Endothelial cell of umbilical vein (primary cell): ENCODE results near the gene POP5. TPM values are rescaled to one million over a fixed set of nuclear protein-coding genes. Genes with fewer than 3 reads are reported as not detected.

ENCODE experiments used
- BruUV-seq: library from RNA; stranded (reverse); fragments of 400-500 nt; replicated peaks from 2 replicates; lab custom pipeline; 2021; lab: Mats Ljungman, UMichigan
- CTCF ChIA-PET: fragments of 300-600, 350-600 bp; sonication (Branson Sonifier 250); formaldehyde crosslinking; loops from one replicate; lab custom pipeline; 2021; ENCODE audit warnings: antibody characterized with exemption, inconsistent platforms; lab: Charles Lee
- POLR2A ChIA-PET: fragments of 300-600, 350-600 bp; sonication (Branson Sonifier 250); formaldehyde crosslinking; loops from one replicate; lab custom pipeline; 2021; ENCODE audit warnings: antibody characterized with exemption, inconsistent platforms; lab: Charles Lee
- DNase-seq: peaks from one replicate; pipeline ENCODE4 v3.0.0-alpha.2; 2011; ENCODE audit warnings: low read depth, low spot score
- FAIRE-seq: peaks from 2 replicates; lab custom pipeline; 2011; peaks lifted over from hg19 to GRCh38; lab: Jason Lieb, UNC
- H2AFZ ChIP-seq: 2 replicates; pipeline ENCODE4 v1.6.0; 2012; ENCODE audit warnings: low read depth, low read length, control low read depth, inconsistent platforms
- H3K27ac ChIP-seq: 2 replicates; pipeline ENCODE4 v1.5.1; 2011; ENCODE audit warnings: low read depth, mild to moderate bottlenecking, control low read depth, low read length, moderate library complexity; ENCODE audit not compliant: insufficient read depth
- H3K27me3 ChIP-seq, 2 experiments: 2 replicates each; pipeline versions ENCODE4 v1.6.0 to v1.6.1; 2011; ENCODE audit warnings: low read length in 2 of 2, mixed read lengths in 1 of 2; ENCODE audit not compliant: control insufficient read depth in 2 of 2, insufficient read depth in 2 of 2
- H3K36me3 ChIP-seq, 2 experiments: 2 replicates in 1 of 2; 3 replicates in 1 of 2; pipeline ENCODE4 v1.5.1; 2011; ENCODE audit warnings: low read length in 2 of 2, mild to moderate bottlenecking in 1 of 2, moderate library complexity in 1 of 2; ENCODE audit not compliant: control insufficient read depth in 2 of 2, insufficient read depth in 2 of 2; ENCODE audit errors: extremely low read depth in 1 of 2
- H3K4me1 ChIP-seq: 3 replicates; pipeline ENCODE4 v1.5.1; 2011; ENCODE audit warnings: mild to moderate bottlenecking, low read length; ENCODE audit not compliant: control insufficient read depth, insufficient read depth; ENCODE audit errors: extremely low read depth
- H3K4me2 ChIP-seq: 2 replicates; pipeline ENCODE4 v1.6.1; 2011; ENCODE audit warnings: low read length, control low read depth, mixed read lengths; ENCODE audit not compliant: insufficient read depth
- H3K4me3 ChIP-seq, 3 experiments: fragments of 200-600 bp in 1 of 3; sonication (generic), shearing (Covaris generic) in 1 of 3; replicated peaks in 1 of 3; 2 replicates each; pipeline ENCODE4 v1.5.1; 2011 to 2016; ENCODE audit warnings: control low read depth in 3 of 3, low read length in 3 of 3, mild to moderate bottlenecking in 2 of 3, inconsistent platforms in 1 of 3, low read depth in 1 of 3, moderate library complexity in 1 of 3; ENCODE audit not compliant: insufficient read depth in 1 of 3
- H3K79me2 ChIP-seq: 2 replicates; pipeline ENCODE4 v1.6.0; 2012; ENCODE audit warnings: low read length, inconsistent platforms; ENCODE audit not compliant: control insufficient read depth, insufficient read depth
- H3K9ac ChIP-seq: replicated peaks from 2 replicates; pipeline ENCODE3; 2011; ENCODE audit warnings: low read length, control low read depth; ENCODE audit not compliant: insufficient read depth; ENCODE audit errors: extremely low read depth
- H3K9me1 ChIP-seq: replicated peaks from 3 replicates; pipeline ENCODE4 v1.6.0; 2011; ENCODE audit warnings: mild to moderate bottlenecking, low read length; ENCODE audit not compliant: control insufficient read depth, insufficient read depth; ENCODE audit errors: extremely low read depth
- H3K9me3 ChIP-seq: replicated peaks from 2 replicates; pipeline ENCODE4 v1.5.1; 2012; ENCODE audit warnings: low read length, inconsistent platforms; ENCODE audit not compliant: control insufficient read depth, insufficient read depth
- H4K20me1 ChIP-seq: replicated peaks from 2 replicates; pipeline ENCODE3; 2011; ENCODE audit warnings: mild to moderate bottlenecking, low read length; ENCODE audit not compliant: control insufficient read depth, insufficient read depth; ENCODE audit errors: extremely low read depth
- EZH2 ChIP-seq: IDR thresholded peaks from 2 replicates; pipeline ENCODE4 v1.6.1; 2012; ENCODE audit warnings: borderline replicate concordance, low read depth, mild to moderate bottlenecking, moderate library complexity, low read length, inconsistent platforms; ENCODE audit not compliant: severe bottlenecking
- FOS ChIP-seq: IDR thresholded peaks from 2 replicates; pipeline ENCODE4 v1.6.1; 2011; ENCODE audit warnings: mild to moderate bottlenecking, low read length, moderate library complexity, borderline replicate concordance; ENCODE audit not compliant: insufficient read depth
- GATA2 ChIP-seq: IDR thresholded peaks from 2 replicates; pipeline ENCODE4 v1.7.0; 2011; ENCODE audit warnings: low read depth, mild to moderate bottlenecking, moderate library complexity, mixed read lengths, low read length; ENCODE audit not compliant: insufficient read length, insufficient read depth
- JUN ChIP-seq: IDR thresholded peaks from 2 replicates; pipeline ENCODE4 v1.6.1; 2011; ENCODE audit warnings: borderline replicate concordance, low read depth; ENCODE audit not compliant: insufficient read length, insufficient read depth
- MYC ChIP-seq: IDR thresholded peaks from one replicate; pipeline ENCODE4 v1.6.1; 2011; ENCODE audit warnings: mild to moderate bottlenecking, low read depth, low read length
- POLR2A ChIP-seq: IDR thresholded peaks from 2 replicates; pipeline ENCODE4 v1.6.1; 2012; ENCODE audit warnings: low read depth, mild to moderate bottlenecking, control low read depth, low read length
- POLR2AphosphoS5 ChIP-seq: IDR thresholded peaks from 2 replicates; pipeline ENCODE4 v1.6.1; 2012; ENCODE audit warnings: low read depth, mild to moderate bottlenecking, control low read depth, low read length, moderate library complexity; ENCODE audit not compliant: insufficient read depth
- dilution Hi-C: fragments of 300-500 bp; cut with MboI; formaldehyde crosslinking; loops from one replicate; pipeline ENCODE4 v1.15.0; 2019; ENCODE audit warnings: low sequenced_read_pairs; ENCODE audit not compliant: extremely low pct_ligation_motif_present
- intact Hi-C: fragments of 100-400 bp; cut with micrococcal nuclease; formaldehyde crosslinking; loops from one replicate; pipeline ENCODE4 v1.10.0; 2022
- polyA plus RNA-seq, 4 experiments: library from polyadenylated mRNA; depleted of rRNA in 3 of 4; stranded (reverse) in 3 of 4; unstranded in 1 of 4; fragments of >200 nt; gene quantifications; 2 replicates each; pipeline versions ENCODE4 v1.2.1 to v1.2.3, GENCODE V29; 2011 to 2012; ENCODE audit warnings: missing spikeins in 1 of 4
- total RNA-seq: library from RNA; stranded (reverse); gene quantifications from 2 replicates; pipeline ENCODE4 v1.2.3, GENCODE V29; 2021
- TF ChIP-seq, protein P1 (sequence below): IDR thresholded peaks from 2 replicates; pipeline ENCODE4 v1.6.1; 2011; ENCODE audit not compliant: insufficient read depth, insufficient read length
- TF ChIP-seq, protein P2 (sequence below), 2 donors: IDR thresholded peaks; 1 replicate in 1 of 2; 2 replicates in 1 of 2; pipeline ENCODE4 v1.5.1; 2011; ENCODE audit warnings: low read length in 2 of 2, mild to moderate bottlenecking in 2 of 2, moderate library complexity in 2 of 2, control low read depth in 1 of 2, inconsistent platforms in 1 of 2, low read depth in 1 of 2; ENCODE audit not compliant: insufficient read depth in 1 of 2; ENCODE audit errors: extremely low read depth in 1 of 2

POP5 gene
- total and polyA plus RNA-seq, 2 donors (not counting 3 experiments of a cell fraction or from before 2014, with no cell fraction given) = 25.7 to 60.2 TPM

DNA sequence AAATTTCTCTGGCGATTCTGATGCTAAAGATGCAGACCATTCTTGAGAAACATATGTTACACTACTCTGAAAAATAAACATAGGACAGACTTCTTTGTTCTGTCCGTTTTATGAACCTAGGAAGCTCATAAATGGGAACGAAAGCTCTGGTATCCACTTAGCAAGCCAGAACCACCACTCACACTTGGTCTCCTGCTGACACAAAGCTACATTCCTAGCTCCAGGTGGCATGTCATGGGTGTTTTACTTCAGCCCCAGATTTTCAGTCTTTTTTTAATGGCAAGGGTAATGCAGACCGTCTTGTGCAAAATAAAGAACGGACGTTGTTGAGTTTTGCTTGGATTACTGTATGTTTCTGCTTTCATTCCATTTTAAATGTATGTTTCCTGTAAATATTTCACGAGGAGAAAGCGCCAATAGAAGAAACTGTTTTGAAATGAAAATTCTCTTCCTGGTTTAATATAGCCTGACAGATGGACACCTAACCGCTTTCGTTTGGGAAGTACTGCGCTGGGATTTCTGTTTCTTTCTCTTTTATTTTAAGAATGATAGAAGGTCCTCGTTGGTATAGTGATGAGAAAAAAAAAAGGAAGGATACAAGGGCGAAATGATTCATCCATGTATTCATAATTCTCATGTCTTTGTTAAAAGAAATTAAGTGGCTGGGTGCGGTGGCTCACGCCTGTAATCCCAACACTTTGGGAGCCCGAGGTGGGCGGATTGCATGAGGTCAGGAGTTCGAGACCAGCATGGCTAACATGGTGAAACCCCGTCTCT, 51.4 kb downstream of the POP5 start:
- Histone ChIP-seq H3K9me1 (no peaks in the 10 kb centered on the region), H3K27ac (peak overlapping the region; percentile 79), H3K9ac (peak overlapping the region; percentile 90), H3K4me3 (peak overlapping the region; percentile 26 to 98 (median 77)), H2AFZ (peak overlapping the region; percentile 52), H4K20me1 (no peaks in the 10 kb centered on the region), H3K27me3 (no peaks in the 10 kb centered on the region), H3K4me2 (peak overlapping the region; percentile 74), H3K79me2 (peaks cover 9% of the 10 kb centered on the region), H3K36me3 (no peaks in the 10 kb centered on the region), H3K9me3 (no peaks in the 10 kb centered on the region), H3K4me1 (peaks cover 15% of the 10 kb centered on the region)
- TF ChIP-seq, protein P1, sequence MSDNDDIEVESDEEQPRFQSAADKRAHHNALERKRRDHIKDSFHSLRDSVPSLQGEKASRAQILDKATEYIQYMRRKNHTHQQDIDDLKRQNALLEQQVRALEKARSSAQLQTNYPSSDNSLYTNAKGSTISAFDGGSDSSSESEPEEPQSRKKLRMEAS = no peak
- peak; percentile 30 for TF ChIP-seq FOS
- intact Hi-C loops = loop anchor here (1.0 to 2.0 kb wide), 2 partner anchors 34 to 61 kb away; partner anchors contain the start of genes DYNLL1 and SRSF9
- ChIA-PET CTCF (interaction anchor here (0.6 to 2.1 kb wide), 5 partner anchors 25 to 42 kb away, joined by 3 to 9 read pairs (median 4); partner anchors contain the start of gene DYNLL1), POLR2A (interaction anchor here (0.7 to 1.2 kb wide), 3 partner anchors 9 to 329 kb away, joined by 3 to 7 read pairs (median 3); partner anchors contain the start of gene RPLP0)
- BruUV-seq = no TSS peak
- dilution Hi-C loops = no loop called here
- FAIRE-seq (peak; percentile 61), DNase-seq (peak; percentile 73)

DNA sequence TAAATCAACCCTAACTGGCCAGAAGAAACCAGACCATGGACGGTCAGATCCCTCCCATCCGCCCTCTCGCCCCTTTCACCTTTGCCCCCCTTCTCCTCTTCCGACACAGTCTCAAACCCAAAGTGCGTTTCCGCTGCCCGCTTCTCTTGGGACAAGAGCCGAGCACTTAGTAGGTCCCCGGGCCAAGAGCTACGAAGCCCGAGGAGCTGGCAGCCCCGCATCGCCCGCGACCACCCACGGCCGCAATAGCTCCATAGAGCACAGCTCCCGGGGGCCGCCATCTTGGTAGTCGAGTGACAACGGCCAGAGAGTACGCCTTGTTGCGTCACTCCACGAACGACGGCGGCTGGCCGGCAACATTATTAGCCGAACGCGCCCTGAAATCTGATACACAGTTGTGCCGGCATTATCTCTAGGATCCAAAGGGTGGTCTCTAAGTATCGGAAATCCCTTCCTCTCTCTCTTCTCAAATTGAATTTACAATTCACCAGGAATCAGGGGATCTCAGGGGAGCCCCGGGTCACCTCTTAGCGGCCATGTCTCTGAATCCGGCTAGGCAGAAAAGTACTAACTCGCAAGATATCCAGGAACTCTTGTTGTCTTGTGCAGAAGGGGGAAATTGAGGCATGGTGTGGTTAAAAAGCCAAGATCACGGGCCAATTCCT, 52.2 kb downstream of the POP5 start, which contains the start of gene COQ5:
COQ5 (minus strand) TSS at position 298 of the 665 bp plus-strand sequence; CDS start at position 281, 17 bp downstream.
- FAIRE-seq (peak; percentile 77), DNase-seq (peak; percentile 89)

More for the DNA sequence above, 52.2 kb downstream of the POP5 start, which contains the start of gene COQ5:
- no peaks in the 10 kb centered on the region for H3K36me3 ChIP-seq
- peak within 1 kb of the TSS; percentile 90 for H3K9ac ChIP-seq
- peaks cover 2% of the 10 kb centered on the region for H3K79me2 ChIP-seq
- peaks cover 15% of the 10 kb centered on the region for H3K4me1 ChIP-seq
- peak within 1 kb of the TSS; percentile 72 for H2AFZ ChIP-seq
- TF ChIP-seq MYC (peak; percentile 45), EZH2 (no peak), POLR2AphosphoS5 (peak; percentile 94), JUN (no peak), POLR2A (peak; percentile 88), FOS (no peak), GATA2 (peak; percentile 55)
- TF ChIP-seq, protein P1 = no peak
- TF ChIP-seq, protein P2, sequence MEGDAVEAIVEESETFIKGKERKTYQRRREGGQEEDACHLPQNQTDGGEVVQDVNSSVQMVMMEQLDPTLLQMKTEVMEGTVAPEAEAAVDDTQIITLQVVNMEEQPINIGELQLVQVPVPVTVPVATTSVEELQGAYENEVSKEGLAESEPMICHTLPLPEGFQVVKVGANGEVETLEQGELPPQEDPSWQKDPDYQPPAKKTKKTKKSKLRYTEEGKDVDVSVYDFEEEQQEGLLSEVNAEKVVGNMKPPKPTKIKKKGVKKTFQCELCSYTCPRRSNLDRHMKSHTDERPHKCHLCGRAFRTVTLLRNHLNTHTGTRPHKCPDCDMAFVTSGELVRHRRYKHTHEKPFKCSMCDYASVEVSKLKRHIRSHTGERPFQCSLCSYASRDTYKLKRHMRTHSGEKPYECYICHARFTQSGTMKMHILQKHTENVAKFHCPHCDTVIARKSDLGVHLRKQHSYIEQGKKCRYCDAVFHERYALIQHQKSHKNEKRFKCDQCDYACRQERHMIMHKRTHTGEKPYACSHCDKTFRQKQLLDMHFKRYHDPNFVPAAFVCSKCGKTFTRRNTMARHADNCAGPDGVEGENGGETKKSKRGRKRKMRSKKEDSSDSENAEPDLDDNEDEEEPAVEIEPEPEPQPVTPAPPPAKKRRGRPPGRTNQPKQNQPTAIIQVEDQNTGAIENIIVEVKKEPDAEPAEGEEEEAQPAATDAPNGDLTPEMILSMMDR (IDR thresholded peaks at IDR 0.05; ENCODE audit: extremely low read depth in 1 of 2, insufficient read depth in 1 of 2, low read depth in 1 of 2, low read length in 2 of 2) = no peak
- H4K20me1 ChIP-seq = no peaks in the 10 kb centered on the region
- CTCF ChIA-PET = interaction anchor here (1.0 to 2.1 kb wide), 5 partner anchors 9 to 41 kb away, joined by 3 to 9 read pairs (median 4); partner anchors contain the start of gene DYNLL1
- intact Hi-C loops (loop anchor here (1.0 to 2.0 kb wide), 2 partner anchors 33 to 60 kb away; partner anchors contain the start of genes DYNLL1 and SRSF9), dilution Hi-C loops (no loop called here)
- H3K4me2 ChIP-seq = peak within 1 kb of the TSS; percentile 77
- H3K9me3 ChIP-seq = no peaks in the 10 kb centered on the region
- H3K4me3 ChIP-seq = peak within 1 kb of the TSS; percentile 48 to 98 (median 77)
- BruUV-seq = TSS peak; percentile 48
- POLR2A ChIA-PET = interaction anchor here (1.1 kb wide), 1 partner anchor 328 kb away, joined by 3 read pairs; the partner anchor contains the start of gene RPLP0
- no peaks in the 10 kb centered on the region for H3K27me3 ChIP-seq
- H3K9me1 ChIP-seq = no peaks in the 10 kb centered on the region
- peak within 1 kb of the TSS; percentile 79 for H3K27ac ChIP-seq
